Mucosa of stomach (tissue), 1 donor: ENCODE data around the gene SCAND1.
"Not testable (repeated sequence)": the region's sequence is repeated elsewhere in the genome, so short reads cannot be mapped to it uniquely, and the experiment has no call there.

Source experiments
- H3K27me3 ChIP-seq: one replicate; pipeline ENCODE4 v1.7.0; 2013; ENCODE audit warnings: mild to moderate bottlenecking, low read length; ENCODE audit not compliant: control insufficient read depth, insufficient read depth
- H3K36me3 ChIP-seq: one replicate; pipeline ENCODE4 v1.7.0; 2013; ENCODE audit warnings: low read length; ENCODE audit not compliant: control insufficient read depth, insufficient read depth
- H3K4me1 ChIP-seq: one replicate; pipeline ENCODE4 v1.7.0; 2013; ENCODE audit warnings: mild to moderate bottlenecking, low read length; ENCODE audit not compliant: control insufficient read depth, insufficient read depth
- H3K4me3 ChIP-seq: one replicate; pipeline ENCODE4 v1.7.0; 2013; ENCODE audit warnings: low read length
- H3K9ac ChIP-seq: one replicate; pipeline ENCODE4 v1.7.0; 2013; ENCODE audit warnings: mild to moderate bottlenecking, low read length, moderate library complexity
- H3K9me3 ChIP-seq: one replicate; pipeline ENCODE4 v1.7.0; 2013; ENCODE audit warnings: mild to moderate bottlenecking, low read length, moderate library complexity; ENCODE audit not compliant: control insufficient read depth
- donor health status: Pancreatic carcinoma.

Gene SCAND1

GRCh38 chr20:35954200-35954906 lies at the start of gene SCAND1:
Gene SCAND1, minus strand, starts transcription at chr20:35954502. Its CDS starts 218 bp downstream, at chr20:35954284.
- H3K9me3 ChIP-seq: no peaks in the 10 kb centered on the region
- peak within 1 kb of the TSS; percentile 94 for H3K9ac ChIP-seq
- H3K4me1 ChIP-seq: peaks cover 15% of the 10 kb centered on the region
- peak within 1 kb of the TSS; percentile 52 for H3K4me3 ChIP-seq
- no peaks in the 10 kb centered on the region for H3K27me3 ChIP-seq
- no peaks in the 10 kb centered on the region for H3K36me3 ChIP-seq

- Histone ChIP-seq H3K9me3 (no peaks in the 10 kb centered on the region), H3K4me3 (no peak overlapping the region), H3K27me3 (peaks cover 4% of the 10 kb centered on the region), H3K4me1 (no peaks in the 10 kb centered on the region), H3K9ac (no peak overlapping the region), H3K36me3 (no peaks in the 10 kb centered on the region)
Observed at GRCh38 chr20:36004045-36004444, 49.7 kb upstream of the SCAND1 start.

- Histone ChIP-seq H3K9me3 (no peaks in the 10 kb centered on the region), H3K4me1 (no peaks in the 10 kb centered on the region), H3K9ac (no peak overlapping the region), H3K36me3 (no peaks in the 10 kb centered on the region), H3K27me3 (peaks cover 4% of the 10 kb centered on the region), H3K4me3 (no peak overlapping the region)
Observed at GRCh38 chr20:36002855-36003254, 48.6 kb upstream of the SCAND1 start.

GRCh38 chr20:36001331-36001730 lies 47.0 kb upstream of the SCAND1 start:
- not testable (repeated sequence) for H3K36me3 ChIP-seq, H3K4me1 ChIP-seq, H3K9me3 ChIP-seq, H3K4me3 ChIP-seq, H3K27me3 ChIP-seq, H3K9ac ChIP-seq

GRCh38 chr20:35996492-35996891 lies 42.2 kb upstream of the SCAND1 start:
- H3K36me3 ChIP-seq, H3K27me3 ChIP-seq, H3K9me3 ChIP-seq, H3K9ac ChIP-seq, H3K4me1 ChIP-seq, H3K4me3 ChIP-seq: not testable (repeated sequence)

- H3K4me1 ChIP-seq: no peaks in the 10 kb centered on the region
- no peaks in the 10 kb centered on the region for H3K9me3 ChIP-seq
- no peaks in the 10 kb centered on the region for H3K27me3 ChIP-seq
- no peak overlapping the region for H3K9ac ChIP-seq
- H3K4me3 ChIP-seq: no peak overlapping the region
- H3K36me3 ChIP-seq: no peaks in the 10 kb centered on the region
Observed at GRCh38 chr20:35994994-35995453, 40.7 kb upstream of the SCAND1 start.

GRCh38 chr20:35992713-35993335 lies 38.5 kb upstream of the SCAND1 start:
- Histone ChIP-seq H3K4me3 (no peak overlapping the region), H3K9ac (no peak overlapping the region), H3K27me3 (no peaks in the 10 kb centered on the region)

GRCh38 chr20:35991142-35991771 lies 37.0 kb upstream of the SCAND1 start:
- H3K36me3 ChIP-seq: no peaks in the 10 kb centered on the region
- H3K4me3 ChIP-seq: no peak overlapping the region
- H3K9me3 ChIP-seq: no peaks in the 10 kb centered on the region
- H3K9ac ChIP-seq: no peak overlapping the region
- no peaks in the 10 kb centered on the region for H3K4me1 ChIP-seq
- H3K27me3 ChIP-seq: no peaks in the 10 kb centered on the region

More at GRCh38 chr20:35992713-35993335, 38.5 kb upstream of the SCAND1 start:
- H3K9me3 ChIP-seq: no peaks in the 10 kb centered on the region
- no peaks in the 10 kb centered on the region for H3K4me1 ChIP-seq
- H3K36me3 ChIP-seq: no peaks in the 10 kb centered on the region

- no peak overlapping the region for H3K9ac ChIP-seq
- H3K4me3 ChIP-seq: no peak overlapping the region
- H3K27me3 ChIP-seq: no peaks in the 10 kb centered on the region
- no peaks in the 10 kb centered on the region for H3K36me3 ChIP-seq
- no peaks in the 10 kb centered on the region for H3K9me3 ChIP-seq
- no peaks in the 10 kb centered on the region for H3K4me1 ChIP-seq
Observed at GRCh38 chr20:35988910-35989463, 34.7 kb upstream of the SCAND1 start.

GRCh38 chr20:35985806-35986205 lies 31.5 kb upstream of the SCAND1 start:
- Histone ChIP-seq H3K27me3 (no peaks in the 10 kb centered on the region), H3K9ac (no peak overlapping the region), H3K36me3 (no peaks in the 10 kb centered on the region), H3K9me3 (no peaks in the 10 kb centered on the region), H3K4me1 (no peaks in the 10 kb centered on the region), H3K4me3 (no peak overlapping the region)

- H3K9ac ChIP-seq: no peak overlapping the region
- no peaks in the 10 kb centered on the region for H3K27me3 ChIP-seq
- H3K36me3 ChIP-seq: no peaks in the 10 kb centered on the region
- no peaks in the 10 kb centered on the region for H3K9me3 ChIP-seq
- H3K4me3 ChIP-seq: no peak overlapping the region
- no peaks in the 10 kb centered on the region for H3K4me1 ChIP-seq
Observed at GRCh38 chr20:35984382-35984781, 30.1 kb upstream of the SCAND1 start.

- no peaks in the 10 kb centered on the region for H3K9me3 ChIP-seq
- H3K4me3 ChIP-seq: no peak overlapping the region
- no peaks in the 10 kb centered on the region for H3K27me3 ChIP-seq
- no peak overlapping the region for H3K9ac ChIP-seq
- no peaks in the 10 kb centered on the region for H3K4me1 ChIP-seq
- no peaks in the 10 kb centered on the region for H3K36me3 ChIP-seq
Observed at GRCh38 chr20:35981969-35982368, 27.7 kb upstream of the SCAND1 start.
